ENCODE measurements around the gene EYS. TPM values are rescaled to one million over a fixed set of nuclear protein-coding genes. Genes with fewer than 3 reads are reported as not detected.
"Not testable (repeated sequence)": the region's sequence is repeated elsewhere in the genome, so short reads cannot be mapped to it uniquely, and the experiment has no call there.

EYS gene
- total and polyA plus RNA-seq, 2 of the 13 experiments (the other 11 are each of a cell fraction or from before 2014, with no cell fraction given) = 0.04 to 0.07 TPM

GRCh38 chr6:64459411-64459944 lies 1247.5 kb downstream of the EYS start (continued):
- no peak for TF ChIP-seq PRDM15 (CRISPR knock-in tag; IDR thresholded peaks at IDR 0.05)
- TF ChIP-seq, protein P1, sequence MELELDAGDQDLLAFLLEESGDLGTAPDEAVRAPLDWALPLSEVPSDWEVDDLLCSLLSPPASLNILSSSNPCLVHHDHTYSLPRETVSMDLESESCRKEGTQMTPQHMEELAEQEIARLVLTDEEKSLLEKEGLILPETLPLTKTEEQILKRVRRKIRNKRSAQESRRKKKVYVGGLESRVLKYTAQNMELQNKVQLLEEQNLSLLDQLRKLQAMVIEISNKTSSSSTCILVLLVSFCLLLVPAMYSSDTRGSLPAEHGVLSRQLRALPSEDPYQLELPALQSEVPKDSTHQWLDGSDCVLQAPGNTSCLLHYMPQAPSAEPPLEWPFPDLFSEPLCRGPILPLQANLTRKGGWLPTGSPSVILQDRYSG (CRISPR knock-in tag; IDR thresholded peaks at IDR 0.05) = no peak
- TF ChIP-seq, protein P2, sequence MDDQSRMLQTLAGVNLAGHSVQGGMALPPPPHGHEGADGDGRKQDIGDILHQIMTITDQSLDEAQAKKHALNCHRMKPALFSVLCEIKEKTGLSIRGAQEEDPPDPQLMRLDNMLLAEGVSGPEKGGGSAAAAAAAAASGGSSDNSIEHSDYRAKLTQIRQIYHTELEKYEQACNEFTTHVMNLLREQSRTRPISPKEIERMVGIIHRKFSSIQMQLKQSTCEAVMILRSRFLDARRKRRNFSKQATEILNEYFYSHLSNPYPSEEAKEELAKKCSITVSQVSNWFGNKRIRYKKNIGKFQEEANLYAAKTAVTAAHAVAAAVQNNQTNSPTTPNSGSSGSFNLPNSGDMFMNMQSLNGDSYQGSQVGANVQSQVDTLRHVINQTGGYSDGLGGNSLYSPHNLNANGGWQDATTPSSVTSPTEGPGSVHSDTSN (CRISPR knock-in tag; IDR thresholded peaks at IDR 0.05; ENCODE audit: borderline replicate concordance) = no peak
- TF ChIP-seq IRF2 (CRISPR knock-in tag; IDR thresholded peaks at IDR 0.05) = no peak
- no peak for TF ChIP-seq SATB2 (CRISPR knock-in tag; IDR thresholded peaks at IDR 0.05)
- no peak for TF ChIP-seq CENPT (CRISPR knock-in tag; IDR thresholded peaks at IDR 0.05; ENCODE audit: low read depth)
- no peak for TF ChIP-seq NAIF1 (CRISPR knock-in tag; IDR thresholded peaks at IDR 0.05; ENCODE audit: borderline replicate concordance)

DNA sequence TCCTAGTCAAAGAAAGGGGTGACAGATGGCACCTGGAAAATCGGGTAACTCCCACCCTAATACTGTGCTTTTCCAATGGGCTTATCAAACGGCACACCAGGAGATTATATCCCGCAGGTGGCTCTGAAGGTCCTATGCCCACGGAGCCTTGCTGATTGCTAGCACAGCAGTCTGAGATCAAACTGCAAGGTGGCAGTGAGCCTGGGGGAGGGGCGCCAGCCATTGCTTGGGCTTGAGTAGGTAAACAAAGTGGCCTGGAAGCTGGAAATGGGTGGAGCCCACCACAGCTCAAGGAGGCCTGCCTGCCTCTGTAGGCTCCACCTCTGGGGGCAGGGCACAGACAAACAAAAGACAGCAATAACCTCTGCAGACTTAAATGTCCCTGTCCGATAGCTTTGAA lies 1258.9 kb downstream of the EYS start:
- H3K4me1 ChIP-seq (ENCODE audit: insufficient read depth, low read length); CTCF ChIA-PET (ENCODE audit: low intra/inter-chr PET ratio, low total read pairs); H2AFZ ChIP-seq (ENCODE audit: low read length); H3K36me3 ChIP-seq (replicated peaks in 1 of 2; ENCODE audit: control insufficient read depth in 1 of 2, insufficient read depth in 2 of 2, low read length in 2 of 2); H3K4me2 ChIP-seq (ENCODE audit: low read depth, low read length); FAIRE-seq; H3K9me3 ChIP-seq (ENCODE audit: low read length); H3K79me2 ChIP-seq (ENCODE audit: insufficient read depth, low read length); H3K27me3 ChIP-seq (ENCODE audit: control insufficient read depth in 1 of 2, insufficient read depth in 2 of 2, low read length in 2 of 2); ATAC-seq; DNase-seq (ENCODE audit: low spot score); intact Hi-C loops (cut with micrococcal nuclease; ENCODE audit: unreplicated experiment); in situ Hi-C loops (cut with HindIII; ENCODE audit: extremely low pct_ligation_motif_present, low pct_unique_long_range_greater_than_20kb); H4K20me1 ChIP-seq (ENCODE audit: insufficient read depth, low read length); POLR2A ChIA-PET; H3K4me3 ChIP-seq (replicated peaks in 1 of 3; ENCODE audit: insufficient read depth in 1 of 3, low read depth in 2 of 3, low read length in 3 of 3); H3K9ac ChIP-seq (ENCODE audit: insufficient read depth, low read depth, low read length); H3K27ac ChIP-seq (ENCODE audit: extremely low read length, insufficient read depth, low read length); BruUV-seq (replicated peaks): not testable (repeated sequence)
- 20% methylated on average over 5 of the region's 6 CpGs for WGBS (ENCODE audit: low lambda C conversion rate)

Measured in HepG2 (cell line).